Measurements from ENCODE around the gene RCE1. TPM values are rescaled to one million over a fixed set of nuclear protein-coding genes. Genes with fewer than 3 reads are reported as not detected.

Gene RCE1
- total and polyA plus RNA-seq, 8 donors = 16.4 to 22.7 (median 20.3) TPM

DNA sequence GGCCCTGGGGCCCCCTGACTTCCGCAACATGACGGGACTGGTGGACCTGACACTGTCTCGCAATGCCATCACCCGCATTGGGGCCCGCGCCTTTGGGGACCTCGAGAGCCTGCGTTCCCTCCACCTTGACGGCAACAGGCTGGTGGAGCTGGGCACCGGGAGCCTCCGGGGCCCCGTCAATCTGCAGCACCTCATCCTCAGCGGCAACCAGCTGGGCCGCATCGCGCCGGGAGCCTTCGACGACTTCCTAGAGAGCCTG lies 14.6 kb downstream of the RCE1 start:
- Histone ChIP-seq H3K4me1 (peaks cover 4 to 17% of the 10 kb centered on the region in 2 donors), H3K27ac (no peak overlapping the region), H3K27me3 (no peaks in the 10 kb centered on the region), H3K4me3 (peak overlapping the region in 1 of 2 donors; percentile 75), H3K9me3 (no peaks in the 10 kb centered on the region), H3K36me3 (peaks cover 0 to 20% of the 10 kb centered on the region in 2 donors)
- TF ChIP-seq CTCF (IDR thresholded peaks at IDR 0.05) = no peak
- ATAC-seq = no peak
- intact Hi-C loops (cut with DNase I) = no loop called here
- DNase-seq = no peak

- no peak for TF ChIP-seq CTCF (IDR thresholded peaks at IDR 0.05)
- Histone ChIP-seq H3K9me3 (no peaks in the 10 kb centered on the region), H3K4me3 (no peak overlapping the region), H3K27me3 (no peaks in the 10 kb centered on the region), H3K4me1 (peaks cover 4 to 17% of the 10 kb centered on the region in 2 donors), H3K27ac (no peak overlapping the region), H3K36me3 (peaks cover 0 to 20% of the 10 kb centered on the region in 2 donors)
- ATAC-seq = no peak
- peak in 1 of 4 donors; percentile 82 for DNase-seq
- intact Hi-C loops (cut with DNase I) = no loop called here
Observed at GRCh38 chr11:66858186-66858938, 15.1 kb downstream of the RCE1 start.

- Histone ChIP-seq H3K4me1 (peaks cover 4 to 17% of the 10 kb centered on the region in 2 donors), H3K27me3 (no peaks in the 10 kb centered on the region), H3K9me3 (no peaks in the 10 kb centered on the region), H3K4me3 (no peak overlapping the region), H3K36me3 (peaks cover 0 to 20% of the 10 kb centered on the region in 2 donors), H3K27ac (no peak overlapping the region)
- no peak for TF ChIP-seq CTCF (IDR thresholded peaks at IDR 0.05)
- intact Hi-C loops (cut with DNase I) = no loop called here
- no peak for ATAC-seq
- peak in 1 of 4 donors; percentile 72 for DNase-seq
Observed at GRCh38 chr11:66858939-66859685, 15.9 kb downstream of the RCE1 start.

GRCh38 chr11:66859686-66860448 lies 16.6 kb downstream of the RCE1 start:
- no peaks in the 10 kb centered on the region for H3K27me3 ChIP-seq
- H3K4me1 ChIP-seq = peaks cover 4 to 17% of the 10 kb centered on the region in 2 donors
- no peaks in the 10 kb centered on the region for H3K9me3 ChIP-seq
- H3K36me3 ChIP-seq = peaks cover 0 to 20% of the 10 kb centered on the region in 2 donors
- no peak for TF ChIP-seq CTCF (IDR thresholded peaks at IDR 0.05)
- DNase-seq (peak in 1 of 4 donors; percentile 72), ATAC-seq (no peak)
- no peak overlapping the region for H3K27ac ChIP-seq
- no peak overlapping the region for H3K4me3 ChIP-seq
- intact Hi-C loops (cut with DNase I) = no loop called here

DNA sequence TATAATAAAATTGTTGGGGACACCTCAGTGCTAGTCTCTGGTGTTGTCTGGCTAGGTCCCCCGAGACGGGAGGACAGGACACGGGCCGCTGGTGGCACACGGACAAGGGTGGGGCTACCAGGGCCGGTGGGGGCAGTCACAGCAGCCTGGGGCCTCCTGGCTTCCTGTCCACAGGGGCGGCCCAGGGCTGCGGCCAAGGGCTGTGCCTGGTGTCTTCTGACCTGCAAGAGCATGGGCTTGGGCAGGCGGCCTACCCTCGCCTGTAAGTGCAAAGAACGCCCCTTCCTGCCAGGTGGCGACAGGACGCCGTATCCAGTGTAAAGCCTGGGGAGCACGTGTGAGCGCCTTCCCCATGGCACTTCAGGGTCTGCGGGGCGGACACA lies 17.2 kb downstream of the RCE1 start:
- no peak for ATAC-seq
- Histone ChIP-seq H3K4me1 (peaks cover 3 to 14% of the 10 kb centered on the region in 2 donors), H3K36me3 (peaks cover 0 to 20% of the 10 kb centered on the region in 2 donors), H3K4me3 (no peak overlapping the region), H3K27ac (no peak overlapping the region), H3K27me3 (no peaks in the 10 kb centered on the region), H3K9me3 (no peaks in the 10 kb centered on the region)
- TF ChIP-seq CTCF (IDR thresholded peaks at IDR 0.05) = no peak
- peak in 1 of 4 donors; percentile 75 for DNase-seq
- intact Hi-C loops (cut with DNase I) = no loop called here

All from left lung (tissue), 10 donors.